ENCODE measurements around the gene TRIM31.

Gene TRIM31, protein sequence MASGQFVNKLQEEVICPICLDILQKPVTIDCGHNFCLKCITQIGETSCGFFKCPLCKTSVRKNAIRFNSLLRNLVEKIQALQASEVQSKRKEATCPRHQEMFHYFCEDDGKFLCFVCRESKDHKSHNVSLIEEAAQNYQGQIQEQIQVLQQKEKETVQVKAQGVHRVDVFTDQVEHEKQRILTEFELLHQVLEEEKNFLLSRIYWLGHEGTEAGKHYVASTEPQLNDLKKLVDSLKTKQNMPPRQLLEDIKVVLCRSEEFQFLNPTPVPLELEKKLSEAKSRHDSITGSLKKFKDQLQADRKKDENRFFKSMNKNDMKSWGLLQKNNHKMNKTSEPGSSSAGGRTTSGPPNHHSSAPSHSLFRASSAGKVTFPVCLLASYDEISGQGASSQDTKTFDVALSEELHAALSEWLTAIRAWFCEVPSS

GRCh38 chr6:30113003-30113759 is at the start of gene TRIM31:
Gene TRIM31 (minus strand): TSS chr6:30113090. CDS start chr6:30112805, 285 bp downstream.
- no peak for DNase-seq (ENCODE audit: low spot score)

GRCh38 chr6:30162265-30163089 is 49.6 kb upstream of the TRIM31 start:
- DNase-seq (ENCODE audit: low spot score) = no peak

DNA sequence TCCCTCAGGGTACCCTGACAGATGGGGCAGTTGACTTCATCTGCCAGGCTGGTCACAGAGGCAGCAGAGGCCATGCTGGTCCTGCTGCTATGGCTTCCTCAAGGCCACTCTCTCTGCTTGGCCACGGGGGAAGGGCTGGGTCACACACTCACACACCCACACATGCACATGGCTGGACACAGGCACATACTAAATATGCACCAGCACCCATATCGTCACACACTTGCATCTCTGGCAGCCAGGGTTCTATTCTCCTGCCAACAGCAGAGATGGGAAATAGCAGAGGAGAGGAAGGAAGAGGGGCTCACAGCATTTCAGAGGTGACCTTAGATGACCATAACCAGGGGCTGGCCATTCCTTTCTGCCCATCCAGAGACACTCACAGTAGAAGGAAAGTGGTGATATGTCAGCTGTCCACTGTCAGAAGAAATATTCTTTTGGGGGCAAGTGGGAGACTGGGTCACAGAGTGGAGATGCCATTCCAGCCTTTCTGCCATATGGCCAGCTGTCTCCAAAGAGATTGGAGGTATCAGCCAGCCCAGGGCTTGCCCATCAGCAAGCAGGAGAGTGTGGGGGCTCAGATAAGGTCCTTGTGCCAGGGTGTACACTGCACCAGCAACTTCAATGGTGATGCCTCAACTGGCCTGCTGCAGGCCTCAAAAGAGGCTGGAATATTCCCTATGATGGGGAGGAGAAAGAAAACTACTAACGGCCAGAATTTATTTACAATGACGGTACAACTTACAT is 48.1 kb upstream of the TRIM31 start, which contains the start of gene TRIM10:
TSS of gene TRIM10 (minus strand) at position 427 of the 747 bp plus-strand sequence. CDS start at position 74, 353 bp downstream.
- DNase-seq (ENCODE audit: low spot score) = no peak

GRCh38 chr6:30160008-30160784 is 47.3 kb upstream of the TRIM31 start:
- DNase-seq (ENCODE audit: low spot score) = no peak

GRCh38 chr6:30158475-30159040 is 45.7 kb upstream of the TRIM31 start:
- no peak for DNase-seq (ENCODE audit: low spot score)

DNA sequence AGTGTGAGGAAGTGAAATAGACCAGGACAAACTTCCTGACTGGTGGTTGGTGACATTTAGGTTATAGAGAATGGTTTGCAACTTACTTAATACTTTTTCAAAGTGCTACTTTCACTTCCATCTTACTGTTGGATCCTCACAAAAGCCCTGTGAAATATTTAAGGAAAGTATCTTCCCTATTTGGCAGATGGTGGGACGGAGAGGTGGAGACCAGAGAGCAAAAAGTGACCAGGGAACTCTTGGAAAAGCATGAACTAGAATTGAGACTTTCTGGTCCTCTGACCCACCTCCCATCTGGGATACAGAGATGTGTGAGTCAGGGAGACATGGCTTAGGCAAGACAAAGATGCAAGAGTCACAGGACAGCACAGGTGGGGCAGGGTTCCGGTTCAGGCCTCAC is 45.1 kb upstream of the TRIM31 start:
- DNase-seq (ENCODE audit: low spot score) = no peak

DNA sequence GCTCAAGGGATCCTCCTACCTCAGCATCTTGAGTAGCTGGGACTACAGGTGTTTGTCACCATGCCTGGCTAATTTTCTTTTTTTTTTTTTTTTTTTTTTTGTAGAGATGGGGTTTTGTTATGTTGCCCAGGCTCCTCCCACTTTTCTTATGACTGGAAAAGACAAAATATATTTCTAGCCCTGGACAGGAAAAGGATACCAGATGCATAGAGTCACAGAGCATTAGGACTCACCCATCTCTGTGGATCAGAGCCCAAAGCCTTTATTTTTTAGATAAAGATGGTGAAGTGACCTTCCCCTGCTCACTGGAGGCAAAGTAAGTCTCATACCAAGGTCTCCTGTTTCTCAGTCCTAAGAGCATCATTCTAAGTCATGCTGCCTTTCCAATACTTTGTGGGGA is 44.7 kb upstream of the TRIM31 start:
- no peak for DNase-seq (ENCODE audit: low spot score)

- no peak for DNase-seq (ENCODE audit: low spot score)
Observed at GRCh38 chr6:30156774-30157173, 43.9 kb upstream of the TRIM31 start.

DNA sequence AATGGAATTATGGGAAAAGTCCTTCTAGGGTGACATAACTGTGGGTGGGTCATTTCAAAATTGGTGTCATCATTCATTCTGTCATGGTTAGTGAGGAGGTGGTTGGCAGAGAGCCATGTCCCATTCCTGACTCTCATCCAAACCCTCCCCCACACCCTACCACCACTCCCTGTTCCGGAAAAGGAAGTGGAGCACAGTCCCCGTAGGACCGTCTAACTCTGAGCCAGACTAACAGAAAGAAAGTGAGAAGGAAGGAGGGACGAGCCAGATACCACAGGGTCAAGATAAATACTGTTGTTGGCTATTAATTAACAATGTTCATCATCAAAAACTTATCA is 43.3 kb upstream of the TRIM31 start:
- peak; percentile 64 for DNase-seq (ENCODE audit: low spot score)

- no peak for DNase-seq (ENCODE audit: low spot score)
Observed at GRCh38 chr6:30155520-30156261, 42.8 kb upstream of the TRIM31 start.

DNA sequence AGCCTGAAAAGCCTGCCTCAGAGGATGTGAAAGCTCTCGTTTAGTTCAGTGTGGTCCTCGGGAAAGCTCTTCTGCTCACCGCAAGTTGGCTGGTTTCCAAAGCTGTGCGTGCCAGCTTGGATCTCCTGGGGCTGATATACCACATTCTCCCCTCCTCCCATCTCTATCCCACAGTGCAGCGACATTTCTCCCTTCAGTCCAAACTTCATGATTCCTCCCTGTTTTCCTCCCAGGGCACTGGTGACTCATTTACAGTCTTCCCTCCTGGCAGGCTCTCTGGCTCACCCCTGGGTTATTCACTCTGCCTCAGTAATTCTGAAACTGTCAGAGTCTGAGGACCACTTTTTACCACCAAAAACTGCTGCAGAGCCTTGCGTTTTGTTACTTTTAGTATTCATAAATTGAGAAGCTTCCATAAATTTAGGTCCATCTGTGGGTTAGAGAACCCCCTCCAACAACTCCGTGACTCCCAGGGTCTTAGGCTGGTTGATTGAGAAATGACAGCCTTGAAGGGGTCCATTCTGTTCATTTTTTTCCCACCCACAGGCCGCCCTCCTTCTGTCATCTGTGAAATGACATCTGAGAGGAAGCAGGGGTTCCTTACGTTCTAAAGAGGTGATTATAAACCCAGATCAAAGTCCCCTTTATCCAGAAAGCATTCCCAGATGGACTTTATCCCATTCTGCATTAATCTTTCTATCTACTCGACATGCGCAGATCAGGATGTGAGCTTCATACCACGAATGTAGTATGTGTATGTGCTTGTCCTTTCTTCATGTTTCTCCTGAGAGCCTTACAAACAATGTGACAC is 42.0 kb upstream of the TRIM31 start:
- no peak for DNase-seq (ENCODE audit: low spot score)

DNA sequence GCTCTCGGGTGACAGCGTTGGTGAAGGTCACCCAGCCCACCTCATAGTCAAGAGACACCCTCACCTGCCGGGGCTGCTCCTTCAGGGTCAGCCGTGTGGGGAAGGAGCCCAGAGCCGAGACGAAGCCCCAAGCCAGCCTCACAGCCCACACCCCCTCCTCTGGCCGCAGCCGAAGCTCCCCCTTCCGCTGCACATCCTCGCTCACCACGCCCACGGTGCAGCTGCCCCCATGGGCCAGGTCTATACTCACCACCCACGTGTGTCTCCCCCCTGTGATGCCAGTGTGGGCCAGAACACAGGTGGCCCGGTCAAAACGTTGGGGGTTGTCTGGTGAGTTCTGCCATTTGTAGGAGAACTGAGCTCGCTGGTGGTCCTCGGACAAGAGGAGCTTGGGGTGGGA is 41.2 kb upstream of the TRIM31 start:
- DNase-seq (ENCODE audit: low spot score) = no peak

DNA sequence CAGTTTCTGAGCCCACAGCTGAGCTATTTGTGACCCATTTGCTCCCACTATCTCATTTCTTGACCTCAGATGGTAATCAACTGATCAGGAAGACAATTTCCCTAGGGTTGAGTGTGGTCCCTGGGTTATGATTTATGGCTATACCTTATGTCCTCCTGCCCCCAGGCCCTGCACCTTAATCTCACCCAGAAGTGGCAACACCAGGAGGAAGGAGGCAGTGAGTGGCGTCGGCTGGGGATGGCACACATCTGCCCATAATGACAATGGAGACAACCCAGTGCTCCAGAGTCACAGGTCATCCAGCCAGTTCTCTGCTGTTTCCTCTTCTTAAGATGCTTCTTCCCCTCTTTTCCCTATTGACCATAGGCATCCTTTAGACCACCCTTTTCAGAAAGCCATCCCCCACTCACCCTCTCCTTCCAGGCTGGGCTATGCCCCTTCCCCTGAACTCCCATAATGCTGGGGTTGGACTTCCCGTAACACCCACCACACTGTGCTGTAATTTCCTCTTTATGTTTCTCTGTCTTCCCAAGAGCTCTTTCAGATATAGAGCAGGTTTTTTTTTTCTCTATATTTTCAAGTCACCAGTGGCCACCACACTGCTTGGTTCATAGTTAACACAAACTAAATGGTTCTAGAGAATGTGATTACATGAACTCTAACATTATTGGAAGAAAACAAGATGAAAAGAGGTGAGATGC is 40.2 kb upstream of the TRIM31 start:
- no peak for DNase-seq (ENCODE audit: low spot score)

- no peak for DNase-seq (ENCODE audit: low spot score)
Observed at GRCh38 chr6:30152016-30152673, 39.3 kb upstream of the TRIM31 start.

DNA sequence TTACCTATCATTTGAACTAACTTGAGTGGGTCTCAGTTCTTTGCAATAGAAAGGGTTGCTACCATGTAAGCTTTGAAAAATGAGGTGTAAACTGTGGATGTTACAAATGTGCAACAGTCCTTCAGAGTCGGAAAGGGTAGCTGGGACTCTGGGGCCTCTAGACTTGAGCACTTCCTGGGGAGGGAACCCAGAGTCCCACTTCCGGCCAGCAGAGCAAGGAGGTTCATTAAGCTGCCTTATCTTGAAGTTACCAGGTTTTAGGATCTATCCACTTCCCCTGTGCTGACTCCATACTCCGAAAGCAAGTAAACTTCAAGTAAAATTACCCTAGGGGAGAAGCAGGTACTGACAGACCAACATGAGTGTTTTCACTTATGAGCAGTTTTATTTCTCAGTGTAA is 38.7 kb upstream of the TRIM31 start:
- DNase-seq (ENCODE audit: low spot score) = no peak

DNA sequence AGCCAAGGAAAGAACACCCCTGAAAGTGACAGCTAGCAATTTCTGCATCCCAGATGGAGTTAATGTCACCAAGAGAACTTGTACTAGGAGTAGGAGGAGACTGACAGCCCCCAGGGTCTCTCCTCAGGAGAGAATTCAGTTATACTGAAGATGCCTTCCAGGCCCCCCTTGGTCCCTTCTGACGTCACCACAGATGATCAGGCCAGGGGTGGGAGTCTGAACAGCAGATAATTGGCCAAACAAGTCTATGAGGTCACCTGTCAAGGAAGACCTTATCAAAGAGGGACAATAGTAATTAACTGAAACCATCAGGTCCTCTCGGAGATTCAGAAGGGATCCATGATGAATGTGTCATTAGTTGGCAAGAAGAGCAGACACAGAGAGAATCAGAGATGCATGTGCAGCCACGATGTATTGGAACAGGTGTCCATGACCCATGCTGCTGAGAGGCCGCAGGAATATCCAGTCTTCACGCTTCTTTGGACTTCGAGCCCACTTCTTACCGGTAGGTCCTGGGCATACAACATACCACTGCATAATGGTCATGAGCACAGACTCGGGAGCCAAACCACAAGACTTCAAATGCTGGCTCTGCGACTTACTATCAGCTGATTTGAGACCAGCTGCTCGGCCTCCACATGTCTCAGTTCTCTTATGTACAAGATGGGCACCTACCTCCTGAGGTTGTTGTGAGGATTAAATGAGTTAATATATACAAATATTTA is 37.9 kb upstream of the TRIM31 start:
- DNase-seq (ENCODE audit: low spot score) = no peak
